HEK293 (cell line): Measurements from ENCODE around the gene TBC1D22A.

ENCODE experiments used
- CTCF ChIP-seq: fragments of 450-650 bp; formaldehyde crosslinking; IDR thresholded peaks from 2 replicates; pipeline ENCODE4 v1.5.1; 2016; ENCODE audit warnings: missing biosample characterization, missing genetic modification characterization
- PRDM1 ChIP-seq: fragments of 450-650 bp; formaldehyde crosslinking; IDR thresholded peaks from 2 replicates; pipeline ENCODE4; 2016; ENCODE audit warnings: missing biosample characterization, missing genetic modification characterization
- ZBTB11 ChIP-seq: fragments of 450-650 bp; formaldehyde crosslinking; conservative IDR thresholded peaks from 2 replicates; pipeline ENCODE4 v1.5.1; 2016; ENCODE audit warnings: low read depth, missing biosample characterization, missing genetic modification characterization

DNA sequence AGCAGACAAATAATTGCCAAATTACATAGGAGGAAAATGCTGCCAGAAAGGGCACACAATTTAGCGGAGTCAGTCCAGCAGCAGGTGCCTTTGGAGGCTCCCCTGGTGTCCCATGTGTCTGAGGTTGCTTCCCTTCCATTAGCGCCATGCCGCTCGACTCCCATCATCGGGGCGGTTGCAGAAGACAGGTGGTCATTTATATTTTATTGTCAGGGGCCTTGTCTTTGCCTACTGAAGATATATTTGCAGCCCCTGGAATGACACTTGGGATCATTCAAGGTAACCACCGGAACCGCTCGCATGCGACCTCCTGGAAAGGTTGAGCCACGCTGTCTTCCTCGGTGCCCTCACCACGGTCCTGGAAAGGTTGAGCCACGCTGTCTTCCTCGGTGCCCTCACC, 298.3 kb downstream of the TBC1D22A start:
- no peak for TF ChIP-seq PRDM1 (tag by site-specific recombination)
- TF ChIP-seq ZBTB11 (tag by site-specific recombination): no peak
- TF ChIP-seq CTCF (tag by site-specific recombination): no peak
